MM.1S (cell line): ENCODE data around the gene TFDP1.

ENCODE experiments used
- DNase-seq: peaks from one replicate; pipeline ENCODE4 v3.0.0-alpha.2; 2015
- H2AFZ ChIP-seq: fragments of 300-600 bp; sonication (generic); 2 replicates; pipeline ENCODE4 v1.6.0; 2016; ENCODE audit warnings: antibody characterized with exemption, low read length
- H3F3A ChIP-seq: fragments of 300-600 bp; sonication (generic); 2 replicates; pipeline ENCODE4 v1.6.1; 2016; ENCODE audit warnings: mild to moderate bottlenecking, antibody characterized with exemption, low read length, moderate library complexity, mixed read lengths; ENCODE audit not compliant: insufficient read depth
- H3K27ac ChIP-seq: fragments of 300-600 bp; sonication (generic); 2 replicates; pipeline ENCODE4 v1.5.1; 2016; ENCODE audit warnings: mild to moderate bottlenecking, low read length
- H3K27me3 ChIP-seq: fragments of 300-600 bp; sonication (generic); replicated peaks from 2 replicates; pipeline ENCODE4 v1.6.0; 2016; ENCODE audit warnings: low read length; ENCODE audit not compliant: insufficient read depth
- H3K36me3 ChIP-seq: fragments of 300-600 bp; sonication (generic); replicated peaks from 2 replicates; pipeline ENCODE4 v1.6.1; 2016; ENCODE audit warnings: mild to moderate bottlenecking, low read length, mixed read lengths; ENCODE audit not compliant: insufficient read depth
- H3K4me1 ChIP-seq: fragments of 300-600 bp; sonication (generic); 2 replicates; pipeline ENCODE4 v1.6.1; 2016; ENCODE audit warnings: low read length, mixed read lengths
- H3K4me2 ChIP-seq: fragments of 300-600 bp; sonication (generic); 2 replicates; pipeline ENCODE4 v1.6.0; 2016; ENCODE audit warnings: low read depth, low read length
- H3K4me3 ChIP-seq: fragments of 300-600 bp; sonication (generic); 2 replicates; pipeline ENCODE4 v1.5.1; 2016; ENCODE audit warnings: low read length, mixed read lengths
- H3K79me2 ChIP-seq: fragments of 300-600 bp; sonication (generic); 2 replicates; pipeline ENCODE4 v1.6.1; 2016; ENCODE audit warnings: mixed run types, low read length, mixed read lengths
- H3K9ac ChIP-seq: fragments of 300-600 bp; sonication (generic); 2 replicates; pipeline ENCODE4 v1.6.1; 2016; ENCODE audit warnings: low read length, mixed read lengths
- H3K9me2 ChIP-seq: fragments of 300-600 bp; sonication (generic); replicated peaks from 2 replicates; pipeline ENCODE4 v1.6.1; 2016; ENCODE audit warnings: mild to moderate bottlenecking, low read length, mixed read lengths; ENCODE audit not compliant: insufficient read depth
- H3K9me3 ChIP-seq: fragments of 300-600 bp; sonication (generic); replicated peaks from 2 replicates; pipeline ENCODE4 v1.6.1; 2016; ENCODE audit warnings: mild to moderate bottlenecking, low read length, mixed read lengths; ENCODE audit not compliant: insufficient read depth
- H4K20me1 ChIP-seq: fragments of 300-600 bp; sonication (generic); 2 replicates; pipeline ENCODE4 v1.6.1; 2016; ENCODE audit warnings: mild to moderate bottlenecking, low read length, moderate library complexity, mixed read lengths; ENCODE audit not compliant: insufficient read depth
- EZH2 ChIP-seq: fragments of 300-600 bp; sonication (generic); optimal IDR thresholded peaks from 2 replicates; pipeline ENCODE3; 2017; ENCODE audit warnings: low read depth, mild to moderate bottlenecking, antibody characterized with exemption, low read length, mixed read lengths
- EZH2phosphoT487 ChIP-seq: fragments of 300-600 bp; sonication (generic); IDR thresholded peaks from 2 replicates; pipeline ENCODE4 v1.6.1; 2018; ENCODE audit warnings: antibody characterized with exemption, low read length
- TF ChIP-seq, protein P1 (sequence below): fragments of 300-600 bp; sonication (generic); IDR thresholded peaks from 2 replicates; pipeline ENCODE4 v1.5.1; 2016; ENCODE audit warnings: antibody characterized with exemption, low read length, mixed read lengths

Gene TFDP1

DNA sequence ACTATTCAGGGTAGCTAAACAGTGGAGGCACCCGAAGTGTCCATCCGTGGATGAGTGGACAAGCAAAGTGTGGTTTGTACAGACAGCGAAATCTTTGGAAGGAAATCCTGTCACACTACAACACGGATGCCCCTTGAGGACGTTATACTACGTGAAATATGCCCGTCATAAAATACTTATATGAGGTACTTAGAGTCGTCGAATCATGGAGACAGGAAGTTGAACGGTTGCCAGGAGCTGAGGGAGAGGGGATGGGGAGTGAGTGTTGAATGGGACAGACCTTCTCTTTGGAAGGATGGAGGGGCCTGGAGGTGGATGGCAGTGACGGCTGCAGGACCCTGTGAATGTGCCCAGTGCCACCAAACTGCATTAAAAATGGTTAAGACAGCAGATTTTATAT, 61.8 kb downstream of the TFDP1 start:
- DNase-seq, result no peak

DNA sequence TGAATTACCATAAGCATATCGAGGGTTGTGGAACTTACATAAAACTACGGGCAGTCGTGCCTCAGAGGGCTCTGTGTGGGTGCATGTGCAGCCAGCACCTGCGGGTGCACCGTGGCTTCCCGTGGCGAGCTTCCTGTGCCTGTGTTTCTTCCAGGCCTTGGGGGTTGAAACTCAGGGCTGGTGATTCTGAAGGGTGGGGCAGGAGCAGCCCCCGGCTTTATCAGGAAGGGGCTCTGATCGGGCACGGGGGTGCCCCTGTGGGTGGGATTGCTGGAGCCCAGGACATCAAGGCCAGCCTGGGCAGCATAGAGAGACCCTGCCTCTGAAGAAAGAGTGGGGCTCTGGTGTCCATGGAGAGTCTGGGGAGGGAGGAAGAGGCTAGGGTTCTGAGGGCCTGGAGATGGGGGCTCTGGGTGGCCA, 62.4 kb downstream of the TFDP1 start:
- Histone ChIP-seq H3K4me2 (no peak overlapping the region), H2AFZ (no peak overlapping the region), H3K27me3 (no peaks in the 10 kb centered on the region), H3K36me3 (0 out of 2 replicates have a peak, but pooled peaks cover 2% of the 10 kb centered on the region), H3K9me2 (no peaks in the 10 kb centered on the region), H3K9me3 (no peaks in the 10 kb centered on the region), H3K4me3 (no peak overlapping the region), H3K79me2 (no peaks in the 10 kb centered on the region), H3K4me1 (no peaks in the 10 kb centered on the region), H3F3A (0 out of 2 replicates have a peak, but pooled peaks cover 5% of the 10 kb centered on the region), H3K9ac (no peak overlapping the region), H4K20me1 (no peaks in the 10 kb centered on the region), H3K27ac (no peak overlapping the region)
- TF ChIP-seq, protein P1, sequence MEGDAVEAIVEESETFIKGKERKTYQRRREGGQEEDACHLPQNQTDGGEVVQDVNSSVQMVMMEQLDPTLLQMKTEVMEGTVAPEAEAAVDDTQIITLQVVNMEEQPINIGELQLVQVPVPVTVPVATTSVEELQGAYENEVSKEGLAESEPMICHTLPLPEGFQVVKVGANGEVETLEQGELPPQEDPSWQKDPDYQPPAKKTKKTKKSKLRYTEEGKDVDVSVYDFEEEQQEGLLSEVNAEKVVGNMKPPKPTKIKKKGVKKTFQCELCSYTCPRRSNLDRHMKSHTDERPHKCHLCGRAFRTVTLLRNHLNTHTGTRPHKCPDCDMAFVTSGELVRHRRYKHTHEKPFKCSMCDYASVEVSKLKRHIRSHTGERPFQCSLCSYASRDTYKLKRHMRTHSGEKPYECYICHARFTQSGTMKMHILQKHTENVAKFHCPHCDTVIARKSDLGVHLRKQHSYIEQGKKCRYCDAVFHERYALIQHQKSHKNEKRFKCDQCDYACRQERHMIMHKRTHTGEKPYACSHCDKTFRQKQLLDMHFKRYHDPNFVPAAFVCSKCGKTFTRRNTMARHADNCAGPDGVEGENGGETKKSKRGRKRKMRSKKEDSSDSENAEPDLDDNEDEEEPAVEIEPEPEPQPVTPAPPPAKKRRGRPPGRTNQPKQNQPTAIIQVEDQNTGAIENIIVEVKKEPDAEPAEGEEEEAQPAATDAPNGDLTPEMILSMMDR, result no peak
- no peak for TF ChIP-seq EZH2phosphoT487
- no peak for TF ChIP-seq EZH2
- no peak for DNase-seq

More for the DNA sequence above, 61.8 kb downstream of the TFDP1 start:
- Histone ChIP-seq H3K4me1 (no peaks in the 10 kb centered on the region), H3K79me2 (no peaks in the 10 kb centered on the region), H2AFZ (no peak overlapping the region), H3K27ac (no peak overlapping the region), H3K27me3 (no peaks in the 10 kb centered on the region), H3K9me2 (no peaks in the 10 kb centered on the region), H3K9ac (no peak overlapping the region), H3K9me3 (no peaks in the 10 kb centered on the region), H3K4me2 (no peak overlapping the region), H4K20me1 (no peaks in the 10 kb centered on the region), H3K4me3 (no peak overlapping the region), H3K36me3 (0 out of 2 replicates have a peak, but pooled peaks cover 3% of the 10 kb centered on the region), H3F3A (0 out of 2 replicates have a peak, but pooled peaks cover 5% of the 10 kb centered on the region)
- TF ChIP-seq EZH2 (no peak), EZH2phosphoT487 (no peak)
- TF ChIP-seq, protein P1, result no peak

DNA sequence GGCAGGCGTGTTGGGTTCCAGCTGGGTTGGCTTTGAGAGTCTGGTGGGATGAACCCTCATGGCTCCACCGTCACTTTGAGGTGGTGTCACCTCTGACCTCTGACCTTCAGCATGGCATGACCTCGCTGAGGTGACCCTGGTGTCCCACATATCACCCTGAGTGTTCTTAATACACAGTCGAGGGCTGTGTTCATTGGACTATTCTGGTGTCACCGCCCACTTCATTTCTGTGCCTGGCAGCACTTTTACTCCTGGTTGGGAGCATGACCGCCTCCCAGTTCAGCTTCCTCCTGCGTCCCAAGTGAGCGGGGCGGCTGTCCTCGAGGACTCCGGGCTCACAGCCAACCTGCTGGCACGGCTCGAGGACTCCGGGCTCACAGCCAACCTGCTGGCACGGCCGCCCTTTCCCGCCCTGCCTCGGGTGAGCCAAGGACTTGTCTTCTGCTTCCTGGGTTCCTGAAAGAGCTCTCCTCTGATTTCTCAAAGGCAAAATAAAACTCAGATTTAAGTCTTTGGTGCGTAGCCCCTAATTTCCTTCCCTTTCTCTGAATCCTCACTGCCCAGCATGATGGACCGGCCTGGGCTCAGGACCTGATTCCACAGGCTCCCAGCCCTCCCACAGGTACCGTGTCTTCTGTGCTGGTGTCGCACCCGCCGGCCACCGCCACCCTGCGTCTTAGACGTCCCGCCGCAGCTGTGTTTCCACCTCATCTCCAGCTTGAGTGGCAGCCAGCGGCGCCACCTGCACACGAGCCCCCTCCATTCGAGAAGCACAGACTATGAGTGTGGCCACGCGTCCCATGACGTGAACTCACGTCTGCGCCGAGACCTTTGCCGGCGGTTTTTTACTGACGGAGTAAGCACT, 63.0 kb downstream of the TFDP1 start:
- DNase-seq, result no peak
- no peak for TF ChIP-seq EZH2
- TF ChIP-seq, protein P1, result no peak
- no peak for TF ChIP-seq EZH2phosphoT487
- no peaks in the 10 kb centered on the region for H3K9me2 ChIP-seq
- no peak overlapping the region for H3K4me3 ChIP-seq
- no peaks in the 10 kb centered on the region for H4K20me1 ChIP-seq
- H3K9ac ChIP-seq, result no peak overlapping the region
- H3K27ac ChIP-seq, result no peak overlapping the region
- no peaks in the 10 kb centered on the region for H3K36me3 ChIP-seq
- no peaks in the 10 kb centered on the region for H3K4me1 ChIP-seq
- H3K27me3 ChIP-seq, result no peaks in the 10 kb centered on the region
- H3K4me2 ChIP-seq, result no peak overlapping the region
- H3K79me2 ChIP-seq, result no peaks in the 10 kb centered on the region
- H2AFZ ChIP-seq, result no peak overlapping the region
- 0 out of 2 replicates have a peak, but pooled peaks cover 5% of the 10 kb centered on the region for H3F3A ChIP-seq
- H3K9me3 ChIP-seq, result no peaks in the 10 kb centered on the region
